ENCODE results near the gene ZNF280D. TPM values are rescaled to one million over a fixed set of nuclear protein-coding genes. Genes with fewer than 3 reads are reported as not detected.
A peak's percentile ranks its signal among the peaks of the same experiment; 100 is the strongest.
"Not testable (repeated sequence)": the region's sequence is repeated elsewhere in the genome, so short reads cannot be mapped to it uniquely, and the experiment has no call there.

Gene ZNF280D
- polyA plus RNA-seq (ENCODE audit: low read depth in 6 of 6): 10 to 100 TPM; 14.5 to 19.6 (median 18.0) TPM

- DNase-seq (peak; percentile 72), ATAC-seq (ENCODE audit: low read depth in 2 of 2) (peak; percentile 80 to 83)
- Mint-ChIP-seq H3K36me3 (peaks cover 0 to 6% of the 10 kb centered on the region in 2 donors), H3K27me3 (no peaks in the 10 kb centered on the region), H3K4me3 (peak within 1 kb of the TSS; percentile 90 to 98 (median 96)), H3K9me3 (peaks cover 0 to 13% (median 0%) of the 10 kb centered on the region in 7 donors), H3K27ac (peak within 1 kb of the TSS; percentile 92 to 97 (median 95)), H3K4me1 (peaks cover 11 to 36% (median 30%) of the 10 kb centered on the region in 3 donors)
Observed at GRCh38 chr15:56733136-56734012, at the start of gene ZNF280D. Gene ZNF280D, minus strand, starts transcription at chr15:56733509. Its CDS starts 26,400 bp downstream, at chr15:56707109.

- peaks cover 0 to 13% (median 5%) of the 10 kb centered on the region in 7 donors for H3K9me3 Mint-ChIP-seq
- peaks cover 7 to 9% (median 8%) of the 10 kb centered on the region in 3 donors for H3K4me1 Mint-ChIP-seq
- H3K27ac Mint-ChIP-seq: peak overlapping the region in 1 of 6 donors; percentile 52
- H3K27me3 Mint-ChIP-seq: peaks cover 0 to 7% (median 6%) of the 10 kb centered on the region in 3 donors
- no peak for DNase-seq
- no peaks in the 10 kb centered on the region for H3K36me3 Mint-ChIP-seq
- H3K4me3 Mint-ChIP-seq: no peak overlapping the region
- no peak for ATAC-seq (ENCODE audit: low read depth in 2 of 2)
Observed at GRCh38 chr15:56782306-56782705, 49.0 kb upstream of the ZNF280D start.

- ATAC-seq (ENCODE audit: low read depth in 2 of 2) (no peak), DNase-seq (no peak)
- Mint-ChIP-seq H3K36me3 (no peaks in the 10 kb centered on the region), H3K4me1 (peaks cover 7 to 9% (median 8%) of the 10 kb centered on the region in 3 donors), H3K27me3 (peaks cover 0 to 7% (median 6%) of the 10 kb centered on the region in 3 donors), H3K27ac (no peak overlapping the region), H3K4me3 (no peak overlapping the region), H3K9me3 (peaks cover 0 to 13% (median 5%) of the 10 kb centered on the region in 7 donors)
Observed at GRCh38 chr15:56781666-56782065, 48.4 kb upstream of the ZNF280D start.

GRCh38 chr15:56780102-56780725, 46.9 kb upstream of the ZNF280D start:
- ATAC-seq (ENCODE audit: low read depth in 2 of 2): peak; percentile 73 to 85
- peak; percentile 30 for DNase-seq
- H3K27me3 Mint-ChIP-seq, H3K36me3 Mint-ChIP-seq: not testable (repeated sequence)
- Mint-ChIP-seq H3K4me1 (peaks cover 11 to 23% (median 15%) of the 10 kb centered on the region in 3 donors), H3K4me3 (peak overlapping the region in 7 of 8 donors; percentile 37 to 78 (median 61)), H3K27ac (peak overlapping the region in 4 of 6 donors; percentile 11 to 90 (median 52)), H3K9me3 (peaks cover 0 to 13% (median 5%) of the 10 kb centered on the region in 7 donors)

GRCh38 chr15:56779449-56779848, 46.1 kb upstream of the ZNF280D start:
- DNase-seq; H3K27ac Mint-ChIP-seq; H3K36me3 Mint-ChIP-seq; H3K27me3 Mint-ChIP-seq; ATAC-seq (ENCODE audit: low read depth in 2 of 2); H3K4me3 Mint-ChIP-seq: not testable (repeated sequence)
- peaks cover 0 to 13% (median 5%) of the 10 kb centered on the region in 7 donors for H3K9me3 Mint-ChIP-seq
- peaks cover 11 to 26% (median 15%) of the 10 kb centered on the region in 3 donors for H3K4me1 Mint-ChIP-seq

GRCh38 chr15:56778761-56779160, 45.5 kb upstream of the ZNF280D start:
- peaks cover 14 to 26% (median 15%) of the 10 kb centered on the region in 3 donors for H3K4me1 Mint-ChIP-seq
- no peak overlapping the region for H3K27ac Mint-ChIP-seq
- no peak for DNase-seq
- H3K27me3 Mint-ChIP-seq: peaks cover 0 to 7% (median 6%) of the 10 kb centered on the region in 3 donors
- ATAC-seq (ENCODE audit: low read depth in 2 of 2): no peak
- H3K36me3 Mint-ChIP-seq: no peaks in the 10 kb centered on the region
- H3K4me3 Mint-ChIP-seq: no peak overlapping the region
- H3K9me3 Mint-ChIP-seq: peaks cover 0 to 13% (median 5%) of the 10 kb centered on the region in 7 donors

GRCh38 chr15:56776839-56777238, 43.5 kb upstream of the ZNF280D start:
- peaks cover 14 to 26% (median 15%) of the 10 kb centered on the region in 3 donors for H3K4me1 Mint-ChIP-seq
- peaks cover 0 to 13% (median 5%) of the 10 kb centered on the region in 7 donors for H3K9me3 Mint-ChIP-seq
- no peaks in the 10 kb centered on the region for H3K36me3 Mint-ChIP-seq
- H3K27me3 Mint-ChIP-seq: peaks cover 0 to 7% (median 6%) of the 10 kb centered on the region in 3 donors
- peak overlapping the region in 2 of 6 donors; percentile 9 to 73 for H3K27ac Mint-ChIP-seq
- DNase-seq: no peak
- no peak overlapping the region for H3K4me3 Mint-ChIP-seq
- no peak for ATAC-seq (ENCODE audit: low read depth in 2 of 2)

GRCh38 chr15:56775641-56776040, 42.3 kb upstream of the ZNF280D start:
- Mint-ChIP-seq H3K4me3 (no peak overlapping the region), H3K27me3 (peaks cover 0 to 6% (median 3%) of the 10 kb centered on the region in 3 donors), H3K4me1 (peaks cover 12 to 26% (median 12%) of the 10 kb centered on the region in 3 donors), H3K27ac (peak overlapping the region in 1 of 6 donors; percentile 36), H3K36me3 (no peaks in the 10 kb centered on the region), H3K9me3 (peaks cover 0 to 7% (median 4%) of the 10 kb centered on the region in 7 donors)
- ATAC-seq (ENCODE audit: low read depth in 2 of 2) (peak in 1 of 2 donors; percentile 30), DNase-seq (no peak)

- H3K4me1 Mint-ChIP-seq: peaks cover 7 to 17% (median 7%) of the 10 kb centered on the region in 3 donors
- no peak for DNase-seq
- H3K27ac Mint-ChIP-seq: no peak overlapping the region
- ATAC-seq (ENCODE audit: low read depth in 2 of 2): peak in 1 of 2 donors; percentile 48
- H3K36me3 Mint-ChIP-seq: no peaks in the 10 kb centered on the region
- H3K27me3 Mint-ChIP-seq: peaks cover 0 to 6% (median 0%) of the 10 kb centered on the region in 3 donors
- no peak overlapping the region for H3K4me3 Mint-ChIP-seq
- H3K9me3 Mint-ChIP-seq: peaks cover 0 to 1% (median 0%) of the 10 kb centered on the region in 7 donors
Observed at GRCh38 chr15:56774356-56774755, 41.0 kb upstream of the ZNF280D start.

- peak overlapping the region in 1 of 6 donors; percentile 12 for H3K27ac Mint-ChIP-seq
- H3K27me3 Mint-ChIP-seq: peaks cover 0 to 5% (median 0%) of the 10 kb centered on the region in 3 donors
- DNase-seq (no peak), ATAC-seq (ENCODE audit: low read depth in 2 of 2) (no peak)
- no peak overlapping the region for H3K4me3 Mint-ChIP-seq
- no peaks in the 10 kb centered on the region for H3K36me3 Mint-ChIP-seq
- peaks cover 7 to 17% (median 7%) of the 10 kb centered on the region in 3 donors for H3K4me1 Mint-ChIP-seq
- peaks cover 0 to 1% (median 0%) of the 10 kb centered on the region in 7 donors for H3K9me3 Mint-ChIP-seq
Observed at GRCh38 chr15:56772868-56773639, 39.7 kb upstream of the ZNF280D start.

GRCh38 chr15:56770173-56770572, 36.9 kb upstream of the ZNF280D start:
- no peak for DNase-seq
- H3K27ac Mint-ChIP-seq: no peak overlapping the region
- H3K4me3 Mint-ChIP-seq: no peak overlapping the region
- peaks cover 0 to 1% (median 0%) of the 10 kb centered on the region in 7 donors for H3K9me3 Mint-ChIP-seq
- H3K27me3 Mint-ChIP-seq: no peaks in the 10 kb centered on the region
- no peaks in the 10 kb centered on the region for H3K36me3 Mint-ChIP-seq
- peaks cover 0 to 3% (median 2%) of the 10 kb centered on the region in 3 donors for H3K4me1 Mint-ChIP-seq
- no peak for ATAC-seq (ENCODE audit: low read depth in 2 of 2)

- DNase-seq: no peak
- H3K4me1 Mint-ChIP-seq: no peaks in the 10 kb centered on the region
- no peaks in the 10 kb centered on the region for H3K27me3 Mint-ChIP-seq
- no peak overlapping the region for H3K4me3 Mint-ChIP-seq
- no peak for ATAC-seq (ENCODE audit: low read depth in 2 of 2)
- no peaks in the 10 kb centered on the region for H3K36me3 Mint-ChIP-seq
- H3K9me3 Mint-ChIP-seq: peaks cover 0 to 1% (median 0%) of the 10 kb centered on the region in 7 donors
- H3K27ac Mint-ChIP-seq: no peak overlapping the region
Observed at GRCh38 chr15:56767315-56767714, 34.0 kb upstream of the ZNF280D start.

GRCh38 chr15:56765251-56765650, 31.9 kb upstream of the ZNF280D start:
- H3K36me3 Mint-ChIP-seq: no peaks in the 10 kb centered on the region
- H3K27me3 Mint-ChIP-seq: no peaks in the 10 kb centered on the region
- H3K27ac Mint-ChIP-seq: no peak overlapping the region
- no peaks in the 10 kb centered on the region for H3K4me1 Mint-ChIP-seq
- H3K4me3 Mint-ChIP-seq: no peak overlapping the region
- no peak for ATAC-seq (ENCODE audit: low read depth in 2 of 2)
- DNase-seq: no peak
- no peaks in the 10 kb centered on the region for H3K9me3 Mint-ChIP-seq
